ENCODE measurements around the gene RCSD1. TPM values are rescaled to one million over a fixed set of nuclear protein-coding genes. Genes with fewer than 3 reads are reported as not detected.
"Not testable (repeated sequence)": the region's sequence is repeated elsewhere in the genome, so short reads cannot be mapped to it uniquely, and the experiment has no call there.

The RCSD1 gene
- total RNA-seq, 2 donors from 2014 or later, result 11.1 to 11.9 TPM

GRCh38 chr1:167612587-167613385, 17.2 kb upstream of the RCSD1 start:
- Histone ChIP-seq H3K27me3 (replicated peaks; ENCODE audit: insufficient read depth) (no peaks in the 10 kb centered on the region), H3K4me1 (ENCODE audit: control insufficient read depth in 1 of 2, low read depth in 2 of 2) (peaks cover 8 to 10% of the 10 kb centered on the region in 2 donors), H3K9me3 (no peaks in the 10 kb centered on the region), H3K4me3 (no peak overlapping the region), H3K36me3 (no peaks in the 10 kb centered on the region), H3K27ac (no peak overlapping the region)
- no peak for DNase-seq (ENCODE audit: low spot score)
- no peak for ATAC-seq (ENCODE audit: insufficient number of reproducible peaks, low FRiP score, low read depth)
- no peak for TF ChIP-seq CTCF (IDR thresholded peaks at IDR 0.05)

GRCh38 chr1:167613984-167614383, 16.0 kb upstream of the RCSD1 start:
- not testable (repeated sequence) for DNase-seq (ENCODE audit: low spot score); ATAC-seq (ENCODE audit: insufficient number of reproducible peaks, low FRiP score, low read depth); H3K27me3 ChIP-seq (replicated peaks; ENCODE audit: insufficient read depth); H3K27ac ChIP-seq; H3K36me3 ChIP-seq; H3K9me3 ChIP-seq; H3K4me3 ChIP-seq
- peaks cover 8 to 11% of the 10 kb centered on the region in 2 donors for H3K4me1 ChIP-seq (ENCODE audit: control insufficient read depth in 1 of 2, low read depth in 2 of 2)

GRCh38 chr1:167614851-167615250, 15.2 kb upstream of the RCSD1 start:
- Histone ChIP-seq H3K36me3 (no peaks in the 10 kb centered on the region), H3K27ac (no peak overlapping the region), H3K9me3 (no peaks in the 10 kb centered on the region), H3K4me3 (no peak overlapping the region), H3K4me1 (ENCODE audit: control insufficient read depth in 1 of 2, low read depth in 2 of 2) (peaks cover 8 to 11% of the 10 kb centered on the region in 2 donors), H3K27me3 (replicated peaks; ENCODE audit: insufficient read depth) (no peaks in the 10 kb centered on the region)
- no peak for TF ChIP-seq CTCF (IDR thresholded peaks at IDR 0.05)
- ATAC-seq (ENCODE audit: insufficient number of reproducible peaks, low FRiP score, low read depth) (no peak), DNase-seq (ENCODE audit: low spot score) (no peak)

- ATAC-seq (ENCODE audit: insufficient number of reproducible peaks, low FRiP score, low read depth), result no peak
- H3K27ac ChIP-seq, result no peak overlapping the region
Measured at GRCh38 chr1:167616521-167616920, 13.5 kb upstream of the RCSD1 start.

GRCh38 chr1:167617153-167618147, 12.6 kb upstream of the RCSD1 start:
- Histone ChIP-seq H3K27ac (peak overlapping the region in 1 of 2 donors; percentile 44), H3K27me3 (replicated peaks; ENCODE audit: insufficient read depth) (no peaks in the 10 kb centered on the region), H3K9me3 (no peaks in the 10 kb centered on the region), H3K36me3 (no peaks in the 10 kb centered on the region), H3K4me1 (ENCODE audit: control insufficient read depth in 1 of 2, low read depth in 2 of 2) (peaks cover 8 to 11% of the 10 kb centered on the region in 2 donors), H3K4me3 (peak overlapping the region; percentile 37)
- ATAC-seq (ENCODE audit: insufficient number of reproducible peaks, low FRiP score, low read depth) (no peak), DNase-seq (ENCODE audit: low spot score) (no peak)
- no peak for TF ChIP-seq CTCF (IDR thresholded peaks at IDR 0.05)

More at GRCh38 chr1:167616521-167616920, 13.5 kb upstream of the RCSD1 start:
- DNase-seq (ENCODE audit: low spot score), result no peak
- no peaks in the 10 kb centered on the region for H3K36me3 ChIP-seq
- H3K27me3 ChIP-seq (replicated peaks; ENCODE audit: insufficient read depth), result no peaks in the 10 kb centered on the region
- H3K9me3 ChIP-seq, result no peaks in the 10 kb centered on the region
- peaks cover 8 to 11% of the 10 kb centered on the region in 2 donors for H3K4me1 ChIP-seq (ENCODE audit: control insufficient read depth in 1 of 2, low read depth in 2 of 2)
- TF ChIP-seq CTCF (IDR thresholded peaks at IDR 0.05), result no peak
- H3K4me3 ChIP-seq, result no peak overlapping the region
